ENCODE results near the gene GOLPH3L.

GRCh38 chr1:150629115-150629928 lies 67.6 kb downstream of the GOLPH3L start, which contains the start of gene ENSA:
- TF ChIP-seq ZBTB3 (CRISPR knock-in tag; IDR thresholded peaks at IDR 0.05; ENCODE audit: borderline replicate concordance, low read depth) (peak; percentile 72; the same call in 1 of the 2 replicates), HNRNPK (IDR thresholded peaks at IDR 0.05; ENCODE audit: low read depth, low read length, poor library complexity, severe bottlenecking) (peak; percentile 57), CTCF (CRISPR knock-in tag; IDR thresholded peaks at IDR 0.05) (no peak), PHF8 (CRISPR knock-in tag; IDR thresholded peaks at IDR 0.05) (peak; percentile 70), ZNF121 (CRISPR knock-in tag; IDR thresholded peaks at IDR 0.05) (no peak), BRD4 (CRISPR knock-in tag; IDR thresholded peaks at IDR 0.05) (peak; percentile 45; the same call in 1 of the 2 replicates), ARHGAP35 (CRISPR knock-in tag; IDR thresholded peaks at IDR 0.05; ENCODE audit: borderline replicate concordance) (no peak), JUND (CRISPR knock-in tag; IDR thresholded peaks at IDR 0.05) (peak; percentile 71; the same call in 1 of the 2 replicates), SAP130 (CRISPR knock-in tag; IDR thresholded peaks at IDR 0.05; ENCODE audit: low read depth) (peak; percentile 73)
- TF ChIP-seq, protein P1, sequence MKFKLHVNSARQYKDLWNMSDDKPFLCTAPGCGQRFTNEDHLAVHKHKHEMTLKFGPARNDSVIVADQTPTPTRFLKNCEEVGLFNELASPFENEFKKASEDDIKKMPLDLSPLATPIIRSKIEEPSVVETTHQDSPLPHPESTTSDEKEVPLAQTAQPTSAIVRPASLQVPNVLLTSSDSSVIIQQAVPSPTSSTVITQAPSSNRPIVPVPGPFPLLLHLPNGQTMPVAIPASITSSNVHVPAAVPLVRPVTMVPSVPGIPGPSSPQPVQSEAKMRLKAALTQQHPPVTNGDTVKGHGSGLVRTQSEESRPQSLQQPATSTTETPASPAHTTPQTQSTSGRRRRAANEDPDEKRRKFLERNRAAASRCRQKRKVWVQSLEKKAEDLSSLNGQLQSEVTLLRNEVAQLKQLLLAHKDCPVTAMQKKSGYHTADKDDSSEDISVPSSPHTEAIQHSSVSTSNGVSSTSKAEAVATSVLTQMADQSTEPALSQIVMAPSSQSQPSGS (CRISPR knock-in tag; IDR thresholded peaks at IDR 0.05), result peak; percentile 100
- TF ChIP-seq, protein P2, sequence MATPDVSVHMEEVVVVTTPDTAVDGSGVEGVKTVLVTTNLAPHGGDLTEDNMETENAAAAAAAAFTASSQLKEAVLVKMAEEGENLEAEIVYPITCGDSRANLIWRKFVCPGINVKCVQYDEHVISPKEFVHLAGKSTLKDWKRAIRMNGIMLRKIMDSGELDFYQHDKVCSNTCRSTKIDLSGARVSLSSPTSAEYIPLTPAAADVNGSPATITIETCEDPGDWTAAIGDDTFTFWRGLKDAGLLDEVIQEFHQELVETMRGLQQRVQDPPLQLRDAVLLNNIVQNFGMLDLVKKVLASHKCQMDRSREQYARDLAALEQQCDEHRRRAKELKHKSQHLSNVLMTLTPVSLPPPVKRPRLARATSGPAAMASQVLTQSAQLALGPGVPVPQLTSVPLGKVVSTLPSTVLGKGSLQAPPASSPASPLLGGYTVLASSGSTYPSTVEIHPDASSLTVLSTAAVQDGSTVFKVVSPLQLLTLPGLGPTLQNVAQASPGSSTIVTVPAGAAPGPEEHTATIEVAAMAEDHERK (CRISPR knock-in tag; IDR thresholded peaks at IDR 0.05; ENCODE audit: low read depth), result peak; percentile 51; the same call in 1 of the 2 replicates
